Daoy (cell line): Measurements from ENCODE around the gene SALL1. TPM values are rescaled to one million over a fixed set of nuclear protein-coding genes. Genes with fewer than 3 reads are reported as not detected.

Experiments
- DNase-seq: peaks from one replicate; pipeline ENCODE4 v3.0.0-alpha.2; 2015; ENCODE audit warnings: low read depth
- total RNA-seq: library from RNA; depleted of rRNA; stranded (reverse); fragments of >200 nt; shearing (Covaris generic); gene quantifications from 2 replicates; pipeline ENCODE4 v1.2.3, GENCODE V29; 2014

The SALL1 gene
- total RNA-seq, 1 experiment from 2014 or later: 0.57 TPM

GRCh38 chr16:51112323-51112722 lies 38.7 kb downstream of the SALL1 start:
- no peak for DNase-seq

- DNase-seq: no peak
These were observed 39.3 kb downstream of the SALL1 start for GRCh38 chr16:51111759-51112158.

- DNase-seq: no peak
These were observed 40.3 kb downstream of the SALL1 start for GRCh38 chr16:51110700-51111157.

- DNase-seq: no peak
These were observed 41.9 kb downstream of the SALL1 start for GRCh38 chr16:51109173-51109572.

- no peak for DNase-seq
These were observed 43.3 kb downstream of the SALL1 start for GRCh38 chr16:51107742-51108141.

GRCh38 chr16:51106535-51106934 lies 44.5 kb downstream of the SALL1 start:
- no peak for DNase-seq

- no peak for DNase-seq
These were observed 47.5 kb downstream of the SALL1 start for GRCh38 chr16:51103590-51103989.

GRCh38 chr16:51097729-51098128 lies 53.3 kb downstream of the SALL1 start:
- no peak for DNase-seq

GRCh38 chr16:51095890-51096626 lies 55.0 kb downstream of the SALL1 start:
- no peak for DNase-seq

- no peak for DNase-seq
These were observed 55.8 kb downstream of the SALL1 start for GRCh38 chr16:51095084-51095881.

- no peak for DNase-seq
These were observed 57.3 kb downstream of the SALL1 start for GRCh38 chr16:51093726-51094280.
